Ovary (tissue), 9 donors: ENCODE results near the gene TBXA2R. TPM values are rescaled to one million over a fixed set of nuclear protein-coding genes. Genes with fewer than 3 reads are reported as not detected.
A peak's percentile ranks its signal among the peaks of the same experiment; 100 is the strongest.

Source experiments
- DNase-seq, 5 donors: peaks; one replicate each; pipeline ENCODE4 v3.0.0-alpha.2; 2019 to 2020
- H3K27ac ChIP-seq, 2 donors: fragments of 200-600 bp; one replicate each; pipeline versions ENCODE4 v1.5.1 to v1.8.0; 2019 to 2022
- H3K27me3 ChIP-seq: fragments of 200-600 bp; one replicate; pipeline ENCODE4 v1.8.0; 2022
- H3K36me3 ChIP-seq: fragments of 200-600 bp; sonication (generic); one replicate; pipeline ENCODE4 v1.5.1; 2019
- H3K4me1 ChIP-seq: one replicate; pipeline ENCODE4 v1.8.1; 2013; ENCODE audit warnings: mild to moderate bottlenecking, moderate library complexity; ENCODE audit not compliant: insufficient read depth
- H3K4me3 ChIP-seq: fragments of 200-600 bp; sonication (generic); one replicate; pipeline ENCODE4 v1.5.1; 2017
- H3K9me3 ChIP-seq, 2 donors: fragments of 200-600 bp in 1 of 2; sonication (generic) in 1 of 2; one replicate each; pipeline versions ENCODE4 v1.5.1 to v1.8.1; 2013 to 2019; ENCODE audit warnings: mild to moderate bottlenecking in 1 of 2, moderate library complexity in 1 of 2
- EP300 ChIP-seq: sonication (generic); formaldehyde crosslinking; IDR thresholded peaks from one replicate; pipeline ENCODE4 v1.6.1; 2017; ENCODE audit warnings: antibody characterized with exemption
- POLR2A ChIP-seq: fragments of 450-650 bp; IDR thresholded peaks from one replicate; pipeline ENCODE4 v1.6.1; 2017; ENCODE audit warnings: antibody characterized with exemption, mild to moderate bottlenecking, moderate library complexity
- WGBS, 3 donors: extraction: QIAGEN DNeasy Blood & Tissue Kit in 1 of 3; methylation state at CpG; one replicate each; pipeline versions ENCODE4 v1.1.5 to v1.1.7; 2013 to 2017; 5-methylcytosine and 5-hydroxymethylcytosine counted together
- intact Hi-C, 4 donors: fragments of 100-400 bp; cut with DNase I; formaldehyde crosslinking; loops; one replicate each; pipeline versions ENCODE4 v1.11.0 to v1.15.1; 2022 to 2023
- polyA plus RNA-seq, 2 donors: library from polyadenylated mRNA; stranded (reverse); fragments of 200-250 nt in 1 of 2; fragments of 350-450 nt in 1 of 2; fragmentation: Illumina TruSeq in 1 of 2; extraction: RNeasy Lipid Tissue Mini Kit (QIAGEN cat#74804) in 1 of 2; gene quantifications; one replicate each; pipeline ENCODE4 v1.2.3, GENCODE V29; 2013 to 2014
- total RNA-seq, 7 donors: library from RNA; depleted of rRNA in 2 of 7; stranded (reverse); fragments of >200 nt in 2 of 7; fragmentation: NEBNext Ultra II Directional in 3 of 7; extraction: Animal tissue kit (Norgen Biotek cat#: 25700) in 3 of 7; gene quantifications; one replicate each; pipeline versions ENCODE4 v1.1.0 to v1.2.4, GENCODE V29; 2016 to 2023
- TF ChIP-seq, protein P1 (sequence below), 3 donors: fragments of 450-650 bp in 2 of 3; fragments of 200-600 bp in 1 of 3; IDR thresholded peaks; one replicate each; pipeline versions ENCODE4 v1.5.1 to v1.8.0; 2016 to 2022; ENCODE audit warnings: antibody characterized with exemption in 3 of 3, mild to moderate bottlenecking in 1 of 3
- donor health status: DM: no; HTN: no; CAD: no; lungs with moderate emphysema.
- donor health status: DM: no; HTN: no; CAD: no.
- donor health status: Bipolar disorder and iron deficiency.
- donor health status: DM: yes; HTN: yes; CAD: no.
- donor health status: DM: no; HTN: no; CAD: no.
- donor health status: DM: yes; HTN: yes; CAD: no.

The TBXA2R gene
- total and polyA plus RNA-seq, 9 donors = 1.1 to 3.7 (median 1.5) TPM

DNA sequence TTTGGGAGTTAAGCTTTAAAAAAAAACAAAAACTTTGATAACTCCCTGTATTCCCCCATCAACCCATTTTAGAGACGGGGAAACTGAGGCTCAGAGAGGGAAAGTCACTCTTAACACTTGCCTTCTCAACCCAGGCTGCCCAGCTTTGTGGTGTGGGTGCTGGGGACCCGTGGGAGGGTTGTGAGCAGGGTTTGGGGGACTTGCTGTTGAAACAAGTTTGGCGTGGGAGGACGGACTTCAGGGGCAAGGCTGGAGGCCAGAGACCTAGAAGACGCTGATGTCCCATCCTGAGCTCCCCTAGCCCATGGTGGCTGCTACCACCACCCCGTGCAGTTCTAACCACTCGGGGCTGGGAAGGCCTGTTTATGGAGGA is 20.7 kb upstream of the TBXA2R start:
- Histone ChIP-seq H3K9me3 (no peaks in the 10 kb centered on the region), H3K4me3 (no peak overlapping the region), H3K4me1 (peaks cover 15% of the 10 kb centered on the region), H3K36me3 (no peaks in the 10 kb centered on the region), H3K27ac (peak overlapping the region in 1 of 2 donors; percentile 96), H3K27me3 (no peaks in the 10 kb centered on the region)
- 46 to 58% (median 52%) methylated on average over 7 of the region's 7 CpGs for WGBS, 3 donors
- TF ChIP-seq, protein P1, sequence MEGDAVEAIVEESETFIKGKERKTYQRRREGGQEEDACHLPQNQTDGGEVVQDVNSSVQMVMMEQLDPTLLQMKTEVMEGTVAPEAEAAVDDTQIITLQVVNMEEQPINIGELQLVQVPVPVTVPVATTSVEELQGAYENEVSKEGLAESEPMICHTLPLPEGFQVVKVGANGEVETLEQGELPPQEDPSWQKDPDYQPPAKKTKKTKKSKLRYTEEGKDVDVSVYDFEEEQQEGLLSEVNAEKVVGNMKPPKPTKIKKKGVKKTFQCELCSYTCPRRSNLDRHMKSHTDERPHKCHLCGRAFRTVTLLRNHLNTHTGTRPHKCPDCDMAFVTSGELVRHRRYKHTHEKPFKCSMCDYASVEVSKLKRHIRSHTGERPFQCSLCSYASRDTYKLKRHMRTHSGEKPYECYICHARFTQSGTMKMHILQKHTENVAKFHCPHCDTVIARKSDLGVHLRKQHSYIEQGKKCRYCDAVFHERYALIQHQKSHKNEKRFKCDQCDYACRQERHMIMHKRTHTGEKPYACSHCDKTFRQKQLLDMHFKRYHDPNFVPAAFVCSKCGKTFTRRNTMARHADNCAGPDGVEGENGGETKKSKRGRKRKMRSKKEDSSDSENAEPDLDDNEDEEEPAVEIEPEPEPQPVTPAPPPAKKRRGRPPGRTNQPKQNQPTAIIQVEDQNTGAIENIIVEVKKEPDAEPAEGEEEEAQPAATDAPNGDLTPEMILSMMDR (IDR thresholded peaks at IDR 0.05) = no peak
- TF ChIP-seq EP300 = no peak
- TF ChIP-seq POLR2A = no peak
- intact Hi-C loops = no loop called here
- DNase-seq = no peak

DNA sequence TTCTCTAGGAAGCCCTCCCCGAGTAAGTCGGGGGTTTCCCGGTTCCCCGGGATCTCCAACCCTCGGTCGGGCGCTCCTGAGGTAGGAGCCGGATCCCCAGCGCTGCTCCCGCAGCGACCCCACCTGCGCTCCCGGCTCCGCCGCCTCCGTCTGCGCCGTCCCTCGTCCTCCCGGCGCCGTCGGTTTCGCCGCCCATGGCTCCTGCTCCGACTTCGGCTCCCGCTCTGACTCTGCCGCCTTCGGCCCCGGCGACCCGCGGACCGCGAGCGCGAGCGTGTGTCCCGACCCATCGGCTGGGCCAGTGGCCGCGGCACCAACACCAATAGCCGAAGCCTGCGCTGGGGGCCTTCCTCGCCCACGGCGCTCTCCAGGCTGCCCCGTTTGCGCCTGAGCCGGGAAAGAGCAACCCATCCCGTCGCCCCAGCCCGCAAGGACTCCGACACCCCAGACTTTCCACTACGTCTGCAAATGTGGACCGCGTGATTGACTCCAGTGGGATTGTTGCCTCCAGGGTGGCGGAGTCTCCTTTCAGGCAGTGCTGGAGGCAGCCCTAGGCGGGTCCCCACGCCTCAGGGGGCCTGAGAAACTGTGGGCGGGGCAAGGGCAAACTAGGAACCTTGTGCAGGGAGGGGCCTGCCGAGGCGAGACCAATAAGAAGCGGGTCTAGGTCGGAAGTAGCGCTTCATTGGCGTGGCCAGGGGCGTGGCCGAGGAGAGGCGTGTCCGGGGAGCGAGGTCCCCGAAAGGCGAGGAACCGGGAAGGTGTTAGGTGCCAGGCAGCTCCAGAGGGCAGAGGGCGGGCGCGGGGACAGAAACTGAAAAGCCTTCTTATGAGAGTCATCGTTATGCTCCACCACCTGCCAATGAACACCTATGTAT is 20.0 kb upstream of the TBXA2R start, which contains the start of gene CACTIN:
TSS of gene CACTIN (minus strand) at position 318 of the 878 bp plus-strand sequence. CDS start at position 290, 28 bp downstream.
- intact Hi-C loops = no loop called here
- peak; percentile 99 for DNase-seq
- H3K36me3 ChIP-seq = no peaks in the 10 kb centered on the region
- H3K27ac ChIP-seq = peak within 1 kb of the TSS; percentile 69 to 96
- WGBS, 3 donors = 0% methylated on average over 78 to 80 of the region's 80 CpGs
- H3K9me3 ChIP-seq = no peaks in the 10 kb centered on the region
- peak within 1 kb of the TSS; percentile 100 for H3K4me3 ChIP-seq
- TF ChIP-seq EP300 (no peak), POLR2A (peak; percentile 71)
- TF ChIP-seq, protein P1 (IDR thresholded peaks at IDR 0.05) = peak in 2 of 3 donors; percentile 26 to 34
- no peaks in the 10 kb centered on the region for H3K27me3 ChIP-seq
- H3K4me1 ChIP-seq = peaks cover 10% of the 10 kb centered on the region

DNA sequence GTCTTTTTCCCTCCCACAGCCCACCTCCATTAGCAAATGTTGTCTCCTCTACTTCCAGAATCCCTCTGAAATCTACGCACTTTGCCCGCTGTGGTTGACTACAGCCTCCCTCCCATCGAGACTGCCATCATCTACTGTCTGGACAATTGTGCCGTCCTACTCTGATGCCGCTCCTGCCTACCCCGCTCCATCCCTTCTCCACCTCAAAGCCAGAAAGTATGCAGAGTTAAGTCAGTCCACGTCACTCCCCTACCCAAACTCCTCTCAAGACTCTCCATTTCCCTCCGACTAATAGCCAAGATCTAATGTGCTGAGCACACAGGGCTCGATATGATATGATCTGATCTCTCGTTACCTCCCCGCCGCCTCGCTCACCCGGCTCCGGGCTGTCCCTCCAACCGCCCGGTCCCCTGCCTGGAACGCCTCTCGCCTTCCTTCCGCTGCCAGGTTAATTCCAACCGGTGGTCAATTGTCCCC is 19.4 kb upstream of the TBXA2R start:
- TF ChIP-seq POLR2A (no peak), EP300 (no peak)
- TF ChIP-seq, protein P1 (IDR thresholded peaks at IDR 0.05) = no peak
- H3K4me1 ChIP-seq = peaks cover 4% of the 10 kb centered on the region
- H3K4me3 ChIP-seq = peak overlapping the region; percentile 100
- 1 to 2% (median 2%) methylated on average over 21 of the region's 21 CpGs for WGBS, 3 donors
- H3K27ac ChIP-seq = peak overlapping the region; percentile 69 to 96
- H3K27me3 ChIP-seq = no peaks in the 10 kb centered on the region
- intact Hi-C loops = no loop called here
- H3K36me3 ChIP-seq = no peaks in the 10 kb centered on the region
- no peak for DNase-seq
- H3K9me3 ChIP-seq = no peaks in the 10 kb centered on the region

DNA sequence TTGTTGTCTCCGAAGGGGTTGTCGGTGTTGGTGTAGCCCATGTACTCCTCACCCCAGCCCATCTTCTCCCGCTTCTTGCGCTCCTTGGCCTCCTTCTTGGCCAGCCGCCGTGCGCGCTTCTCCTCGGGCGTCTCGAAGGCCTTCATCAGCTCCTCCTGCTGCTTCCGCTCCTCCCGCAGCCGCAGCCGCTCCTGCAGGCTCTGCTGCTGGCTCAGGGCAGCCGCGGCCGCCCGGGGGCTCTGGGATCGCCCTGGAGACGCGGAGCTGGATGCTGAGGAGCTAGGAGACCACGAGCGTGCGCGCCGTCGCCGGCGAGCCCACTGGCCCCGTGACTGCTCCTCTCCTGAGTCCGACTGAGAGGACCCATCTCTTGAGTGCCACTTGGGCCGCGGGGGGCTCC is 17.0 kb upstream of the TBXA2R start:
- TF ChIP-seq POLR2A (no peak), EP300 (no peak)
- TF ChIP-seq, protein P1 (IDR thresholded peaks at IDR 0.05) = no peak
- whole genome bisulfite sequencing, 3 donors = 85 to 91% (median 88%) methylated on average over 34 of the region's 34 CpGs
- intact Hi-C loops = no loop called here

More for the DNA sequence above, 17.0 kb upstream of the TBXA2R start:
- peaks cover 4% of the 10 kb centered on the region for H3K4me1 ChIP-seq
- H3K9me3 ChIP-seq = no peaks in the 10 kb centered on the region
- no peak overlapping the region for H3K27ac ChIP-seq
- no peak for DNase-seq
- H3K36me3 ChIP-seq = no peaks in the 10 kb centered on the region
- no peak overlapping the region for H3K4me3 ChIP-seq
- no peaks in the 10 kb centered on the region for H3K27me3 ChIP-seq
